LNCaP clone FGC (cell line): ENCODE measurements around the gene SYS1.
A peak's percentile ranks its signal among the peaks of the same experiment; 100 is the strongest.

Experiments used
- DNase-seq: peaks from one replicate; pipeline ENCODE4 v3.0.0-alpha.2; 2011; ENCODE audit warnings: low read depth
- H3K4me3 ChIP-seq: 2 replicates; pipeline ENCODE4 v1.5.1; 2011; ENCODE audit warnings: mild to moderate bottlenecking, low read depth, low read length, control low read depth
- TF ChIP-seq, protein P1 (sequence below): IDR thresholded peaks from 2 replicates; pipeline ENCODE4 v1.5.1; 2012; ENCODE audit warnings: mild to moderate bottlenecking; ENCODE audit not compliant: control insufficient read depth, insufficient read depth; ENCODE audit errors: extremely low read depth

Gene SYS1

DNA sequence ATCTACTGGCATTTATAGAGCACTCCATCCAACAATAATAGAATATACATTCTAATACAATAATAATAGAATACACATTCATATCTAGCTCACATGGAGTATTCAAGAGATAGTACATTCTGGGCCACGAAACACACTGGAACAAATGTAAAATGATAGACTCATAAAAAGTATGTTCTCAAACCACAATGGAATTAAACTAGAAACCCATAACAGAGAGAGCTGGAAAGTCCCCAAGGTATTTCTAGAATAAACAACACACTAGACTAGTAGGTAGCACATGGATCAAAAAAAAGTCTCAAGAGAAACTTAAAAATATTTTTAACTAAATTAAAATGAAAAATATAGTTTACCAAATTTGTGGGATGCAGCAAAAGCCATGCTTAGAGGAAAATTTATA lies 24.3 kb downstream of the SYS1 start:
- H3K4me3 ChIP-seq: no peak overlapping the region
- TF ChIP-seq, protein P1, sequence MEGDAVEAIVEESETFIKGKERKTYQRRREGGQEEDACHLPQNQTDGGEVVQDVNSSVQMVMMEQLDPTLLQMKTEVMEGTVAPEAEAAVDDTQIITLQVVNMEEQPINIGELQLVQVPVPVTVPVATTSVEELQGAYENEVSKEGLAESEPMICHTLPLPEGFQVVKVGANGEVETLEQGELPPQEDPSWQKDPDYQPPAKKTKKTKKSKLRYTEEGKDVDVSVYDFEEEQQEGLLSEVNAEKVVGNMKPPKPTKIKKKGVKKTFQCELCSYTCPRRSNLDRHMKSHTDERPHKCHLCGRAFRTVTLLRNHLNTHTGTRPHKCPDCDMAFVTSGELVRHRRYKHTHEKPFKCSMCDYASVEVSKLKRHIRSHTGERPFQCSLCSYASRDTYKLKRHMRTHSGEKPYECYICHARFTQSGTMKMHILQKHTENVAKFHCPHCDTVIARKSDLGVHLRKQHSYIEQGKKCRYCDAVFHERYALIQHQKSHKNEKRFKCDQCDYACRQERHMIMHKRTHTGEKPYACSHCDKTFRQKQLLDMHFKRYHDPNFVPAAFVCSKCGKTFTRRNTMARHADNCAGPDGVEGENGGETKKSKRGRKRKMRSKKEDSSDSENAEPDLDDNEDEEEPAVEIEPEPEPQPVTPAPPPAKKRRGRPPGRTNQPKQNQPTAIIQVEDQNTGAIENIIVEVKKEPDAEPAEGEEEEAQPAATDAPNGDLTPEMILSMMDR: no peak
- DNase-seq: no peak

DNA sequence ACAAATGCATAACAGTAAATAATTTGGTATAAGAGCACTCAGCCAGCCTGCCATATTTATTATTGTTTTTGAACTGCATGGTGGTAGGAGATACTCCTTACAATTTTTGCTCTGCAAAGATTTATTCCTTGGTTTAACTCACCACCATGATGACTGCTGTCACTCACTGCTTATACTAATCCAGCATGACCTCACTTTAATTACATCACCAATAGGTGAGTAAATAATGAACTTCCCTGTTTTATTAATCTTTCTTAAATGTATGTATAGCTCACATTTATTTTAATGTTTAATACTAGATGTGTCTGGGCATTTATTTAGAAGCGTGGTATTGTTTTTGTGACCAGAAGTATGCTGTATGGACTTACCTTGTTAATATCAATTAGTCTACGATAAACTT lies 28.0 kb downstream of the SYS1 start:
- no peak for DNase-seq
- TF ChIP-seq, protein P1: no peak
- H3K4me3 ChIP-seq: no peak overlapping the region

DNA sequence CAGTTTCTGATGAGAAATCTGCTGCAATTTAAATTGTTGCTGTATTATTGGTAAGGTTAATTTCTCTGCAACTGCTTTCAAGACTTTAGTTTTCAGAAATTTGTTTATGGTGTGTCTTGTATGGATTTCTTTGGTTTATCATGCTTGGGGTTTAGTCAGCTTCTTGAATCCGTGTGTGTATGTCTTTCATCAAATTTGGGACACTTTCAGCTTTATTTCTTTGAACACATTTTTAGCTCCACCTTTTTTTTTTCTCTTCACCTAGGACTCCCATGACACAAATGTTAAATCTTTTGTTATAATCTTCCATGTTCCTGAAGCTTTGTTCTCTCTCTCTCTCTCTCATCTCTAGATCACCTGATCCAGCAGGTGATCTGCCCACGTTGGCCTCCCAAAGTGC lies 28.6 kb downstream of the SYS1 start:
- no peak overlapping the region for H3K4me3 ChIP-seq
- TF ChIP-seq, protein P1: no peak
- no peak for DNase-seq

DNA sequence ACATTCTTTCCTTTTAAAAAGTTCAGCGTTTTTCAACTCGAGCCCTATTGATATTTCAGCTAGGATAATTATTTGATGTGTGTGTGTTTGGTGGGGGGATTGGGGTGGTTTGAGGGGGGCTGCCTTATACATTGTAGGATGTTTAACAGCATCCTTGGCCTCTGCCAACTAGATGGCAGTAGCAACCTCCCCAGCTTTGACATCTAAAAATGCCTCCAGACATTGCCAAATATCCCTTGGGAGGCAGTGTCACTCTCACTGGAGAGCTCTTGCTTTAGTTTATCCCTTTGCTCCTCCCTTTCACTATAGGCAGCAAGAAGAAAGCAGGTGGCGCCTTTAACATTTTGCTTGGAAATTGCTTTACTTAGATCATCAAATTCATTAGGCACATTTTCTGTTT lies 29.8 kb downstream of the SYS1 start:
- no peak for DNase-seq
- TF ChIP-seq, protein P1: peak; percentile 36
- no peak overlapping the region for H3K4me3 ChIP-seq

DNA sequence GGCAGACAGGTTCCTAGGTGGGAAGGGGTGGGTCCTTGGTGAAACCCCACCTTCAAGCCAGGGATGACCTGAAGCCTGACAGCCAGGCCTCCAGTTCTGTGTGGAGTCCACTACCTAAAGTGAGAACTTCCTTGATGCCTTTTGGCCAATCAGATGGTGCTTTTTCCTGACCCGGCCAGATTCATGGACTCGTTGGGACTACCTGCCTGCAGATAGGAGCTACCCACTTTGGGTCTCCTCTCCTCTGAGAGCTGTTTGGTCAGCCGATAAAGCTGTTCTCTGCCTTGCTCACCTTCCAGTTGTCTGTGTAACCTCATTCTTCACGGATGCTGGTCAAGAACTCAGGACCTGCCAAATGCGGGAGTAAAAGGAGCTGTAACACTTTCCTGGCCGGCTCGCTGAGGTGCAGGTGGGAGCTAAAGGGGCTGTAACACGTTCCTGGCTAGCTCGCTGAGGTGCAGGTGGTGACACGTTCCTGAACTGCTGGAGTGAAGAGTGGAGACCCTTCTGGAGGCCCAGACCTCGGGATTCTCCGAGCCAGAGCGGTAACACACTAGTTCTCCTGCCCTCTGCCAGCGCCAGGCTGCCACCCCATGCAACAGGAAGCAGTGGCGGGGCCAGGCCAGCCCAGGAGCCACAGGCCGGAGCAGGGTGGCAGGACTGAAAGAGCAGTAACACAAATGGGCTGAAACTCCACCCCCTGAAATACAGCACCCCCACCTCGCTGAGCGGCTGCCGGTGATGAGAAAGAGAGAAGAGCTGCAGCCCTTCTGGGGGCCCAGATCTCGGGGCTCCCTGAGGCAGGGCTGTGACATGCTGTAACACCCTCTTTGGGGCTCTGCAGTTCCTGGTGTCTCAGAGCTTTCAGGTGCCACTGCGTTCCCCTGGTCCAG lies 31.5 kb downstream of the SYS1 start:
- no peak for DNase-seq
- TF ChIP-seq, protein P1: no peak
- H3K4me3 ChIP-seq: no peak overlapping the region

DNA sequence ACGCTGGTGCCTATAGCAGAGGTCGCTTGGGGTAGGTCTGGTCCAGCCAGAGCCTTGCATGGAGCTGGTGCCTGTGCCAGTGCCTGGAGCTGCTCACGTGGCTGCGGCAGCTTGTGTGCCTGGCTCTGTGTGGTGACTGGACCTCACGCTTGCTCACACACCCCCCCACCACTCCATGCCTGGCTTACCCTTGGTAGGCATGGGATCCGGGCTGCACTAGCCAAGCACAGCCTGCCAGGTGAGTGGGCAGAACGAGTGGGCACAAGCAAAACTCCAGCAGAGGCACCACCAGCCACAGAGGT lies 32.1 kb downstream of the SYS1 start:
- TF ChIP-seq, protein P1: no peak
- H3K4me3 ChIP-seq: no peak overlapping the region
- DNase-seq: no peak

DNA sequence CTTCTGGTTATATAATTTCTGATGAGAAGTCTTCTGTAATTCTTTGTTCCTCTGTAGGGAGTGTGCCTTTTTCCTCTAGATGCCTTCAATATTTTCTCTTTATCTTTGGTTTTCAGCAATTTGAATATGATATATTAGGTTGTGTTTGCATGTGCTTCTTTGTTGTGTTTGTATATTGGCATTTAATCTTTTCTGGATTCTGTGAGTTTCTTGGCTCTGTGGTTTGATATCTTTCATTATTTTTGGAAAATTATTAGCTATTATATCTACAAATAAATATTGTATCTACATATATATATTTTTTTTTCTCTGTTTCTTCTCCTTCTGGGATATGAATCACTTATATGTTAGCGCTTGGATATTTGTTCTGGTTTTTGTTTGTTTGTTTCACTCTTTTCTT lies 36.1 kb downstream of the SYS1 start:
- DNase-seq: no peak
- H3K4me3 ChIP-seq: no peak overlapping the region
- TF ChIP-seq, protein P1: no peak
